GM12801 (cell line): ENCODE results near the gene BLOC1S2.

ENCODE experiments used
- TF ChIP-seq, protein P1 (sequence below): IDR thresholded peaks from one replicate; pipeline ENCODE4 v1.5.1; 2011; ENCODE audit warnings: control low read depth; ENCODE audit not compliant: insufficient read length; ENCODE audit errors: extremely low read depth

BLOC1S2 gene

DNA sequence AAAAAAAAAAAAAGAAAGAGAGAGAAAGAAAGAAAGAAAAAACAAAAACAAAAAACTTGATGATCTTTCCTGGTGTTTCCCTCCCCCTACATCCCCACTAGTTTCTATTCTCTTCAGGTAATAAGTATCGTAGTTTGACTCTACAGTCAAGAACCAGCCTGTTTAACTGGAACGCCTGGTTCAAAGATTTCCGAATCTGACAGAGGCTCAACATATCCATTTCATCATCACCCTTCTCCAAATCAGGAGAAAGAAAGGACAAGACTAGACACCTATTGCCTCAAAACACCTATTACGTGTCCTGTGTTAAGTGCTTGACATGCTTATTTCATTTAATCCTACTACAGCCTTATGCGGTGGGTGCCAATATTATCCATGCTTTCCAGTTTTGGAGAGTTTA, 20.4 kb upstream of the BLOC1S2 start:
- TF ChIP-seq, protein P1, sequence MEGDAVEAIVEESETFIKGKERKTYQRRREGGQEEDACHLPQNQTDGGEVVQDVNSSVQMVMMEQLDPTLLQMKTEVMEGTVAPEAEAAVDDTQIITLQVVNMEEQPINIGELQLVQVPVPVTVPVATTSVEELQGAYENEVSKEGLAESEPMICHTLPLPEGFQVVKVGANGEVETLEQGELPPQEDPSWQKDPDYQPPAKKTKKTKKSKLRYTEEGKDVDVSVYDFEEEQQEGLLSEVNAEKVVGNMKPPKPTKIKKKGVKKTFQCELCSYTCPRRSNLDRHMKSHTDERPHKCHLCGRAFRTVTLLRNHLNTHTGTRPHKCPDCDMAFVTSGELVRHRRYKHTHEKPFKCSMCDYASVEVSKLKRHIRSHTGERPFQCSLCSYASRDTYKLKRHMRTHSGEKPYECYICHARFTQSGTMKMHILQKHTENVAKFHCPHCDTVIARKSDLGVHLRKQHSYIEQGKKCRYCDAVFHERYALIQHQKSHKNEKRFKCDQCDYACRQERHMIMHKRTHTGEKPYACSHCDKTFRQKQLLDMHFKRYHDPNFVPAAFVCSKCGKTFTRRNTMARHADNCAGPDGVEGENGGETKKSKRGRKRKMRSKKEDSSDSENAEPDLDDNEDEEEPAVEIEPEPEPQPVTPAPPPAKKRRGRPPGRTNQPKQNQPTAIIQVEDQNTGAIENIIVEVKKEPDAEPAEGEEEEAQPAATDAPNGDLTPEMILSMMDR = no peak

DNA sequence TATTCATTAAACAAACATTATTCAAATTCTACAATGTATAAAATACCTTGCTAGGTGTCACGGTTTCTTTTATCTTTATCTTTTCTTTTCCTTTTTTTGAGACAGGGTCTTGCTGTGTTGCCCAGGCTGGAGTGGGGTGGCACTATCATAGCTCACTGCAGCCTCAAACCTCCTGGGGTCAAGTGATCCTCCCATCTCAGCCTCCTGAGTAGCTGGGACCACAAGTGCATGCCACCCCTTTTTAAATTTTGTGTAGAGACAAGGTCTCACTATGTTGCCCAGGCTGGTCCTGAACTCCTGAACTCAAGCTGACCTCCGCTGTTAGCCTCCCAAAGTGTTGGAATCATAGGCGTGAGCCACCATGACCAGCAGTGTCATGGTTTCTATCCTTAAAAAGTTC, 17.9 kb upstream of the BLOC1S2 start:
- TF ChIP-seq, protein P1 = no peak

DNA sequence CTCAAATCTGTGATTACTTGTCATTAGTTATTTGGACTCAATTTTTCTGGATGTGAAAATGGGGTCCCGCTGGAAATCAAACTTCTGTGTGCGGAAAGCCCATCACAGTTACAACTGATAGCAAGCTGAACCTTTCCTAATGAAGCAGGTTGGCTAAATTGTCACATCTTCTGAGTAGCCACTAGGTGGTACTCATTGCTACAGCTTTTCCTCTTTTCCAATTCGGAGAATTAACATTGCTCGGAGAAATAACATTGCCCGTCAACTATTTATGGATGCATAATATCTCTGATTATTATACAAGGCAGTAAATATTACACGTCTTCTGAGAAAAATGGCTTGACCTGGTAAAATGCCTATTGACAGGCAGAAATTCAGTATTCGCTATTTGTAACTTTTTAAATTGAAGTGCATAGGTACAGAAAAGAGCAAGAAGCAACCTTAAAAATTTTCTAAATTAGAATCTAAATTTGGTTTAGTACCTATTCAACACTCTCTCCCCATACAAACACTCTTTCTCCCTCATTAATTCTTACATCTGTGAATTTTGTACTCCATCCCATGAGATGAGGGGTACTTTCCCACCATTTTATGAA, 17.3 kb upstream of the BLOC1S2 start:
- TF ChIP-seq, protein P1 = no peak

GRCh38 chr10:100297242-100297641, 10.8 kb upstream of the BLOC1S2 start:
- TF ChIP-seq, protein P1 = no peak

DNA sequence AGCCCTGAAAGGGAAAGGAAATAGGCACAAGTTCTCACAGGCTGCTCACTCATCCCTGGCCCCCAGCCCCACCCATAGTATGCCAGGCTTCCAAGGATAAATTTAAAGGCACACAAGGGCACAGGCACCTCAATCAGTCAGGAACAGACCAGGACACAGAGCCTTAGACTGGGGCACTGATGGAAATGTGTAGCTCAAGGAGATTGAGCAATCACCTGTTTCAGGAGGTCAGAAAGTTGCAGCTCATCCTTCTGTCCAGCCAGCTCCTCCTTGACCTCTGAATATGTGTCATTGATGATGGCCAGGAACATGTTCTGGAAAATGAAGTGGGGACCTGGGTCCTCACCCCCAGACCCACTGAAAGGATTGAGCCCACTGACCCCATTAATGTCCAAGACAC, 6.6 kb upstream of the BLOC1S2 start:
- TF ChIP-seq, protein P1 = no peak

- TF ChIP-seq, protein P1 = no peak
Measured at GRCh38 chr10:100291356-100291755, 4.9 kb upstream of the BLOC1S2 start.

DNA sequence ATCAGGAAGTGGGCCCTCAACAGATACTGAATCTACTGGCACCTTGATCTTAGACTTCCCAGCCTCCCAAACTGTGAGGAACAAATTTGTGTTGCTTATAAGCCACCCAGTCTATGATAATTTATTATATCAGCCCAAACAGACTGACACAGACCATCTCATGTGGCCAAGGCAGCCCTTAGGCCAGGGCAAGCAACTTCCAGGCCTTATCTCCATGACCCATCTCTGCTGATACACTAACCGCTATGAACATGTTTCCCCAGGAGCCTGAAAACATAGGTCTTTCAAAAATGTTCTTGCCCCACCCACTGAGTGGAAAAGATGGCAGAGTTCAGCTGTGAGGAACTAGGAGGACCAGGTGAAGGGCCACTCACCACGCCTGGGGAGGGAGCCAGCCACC, 3.2 kb upstream of the BLOC1S2 start:
- TF ChIP-seq, protein P1 = no peak
